Hippocampal formation (tissue), 2 donors: ENCODE data around the gene SIRT3.

ENCODE experiments used
- DNase-seq, 2 donors: peaks; one replicate each; lab custom pipeline; 2025; lab: John Stamatoyannopoulos, UW

Gene SIRT3

GRCh38 chr11:215581-216037 is 20.5 kb downstream of the SIRT3 start:
- no peak for DNase-seq

DNA sequence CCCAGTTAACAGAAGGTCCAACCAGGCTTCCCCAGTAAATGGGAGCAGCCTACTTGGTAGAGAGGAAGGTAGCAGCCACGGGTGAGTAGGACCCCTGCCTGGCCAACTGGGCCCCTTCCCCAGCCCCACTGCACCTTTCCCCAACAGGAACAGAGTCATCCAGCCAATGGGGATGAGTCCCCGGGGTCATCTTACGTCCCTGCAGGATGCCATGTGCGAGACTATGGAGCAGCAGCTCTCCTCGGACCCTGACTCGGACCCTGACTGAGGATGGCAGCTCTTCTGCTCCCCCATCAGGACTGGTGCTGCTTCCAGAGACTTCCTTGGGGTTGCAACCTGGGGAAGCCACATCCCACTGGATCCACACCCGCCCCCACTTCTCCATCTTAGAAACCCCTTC is 22.1 kb downstream of the SIRT3 start:
- DNase-seq, result no peak

DNA sequence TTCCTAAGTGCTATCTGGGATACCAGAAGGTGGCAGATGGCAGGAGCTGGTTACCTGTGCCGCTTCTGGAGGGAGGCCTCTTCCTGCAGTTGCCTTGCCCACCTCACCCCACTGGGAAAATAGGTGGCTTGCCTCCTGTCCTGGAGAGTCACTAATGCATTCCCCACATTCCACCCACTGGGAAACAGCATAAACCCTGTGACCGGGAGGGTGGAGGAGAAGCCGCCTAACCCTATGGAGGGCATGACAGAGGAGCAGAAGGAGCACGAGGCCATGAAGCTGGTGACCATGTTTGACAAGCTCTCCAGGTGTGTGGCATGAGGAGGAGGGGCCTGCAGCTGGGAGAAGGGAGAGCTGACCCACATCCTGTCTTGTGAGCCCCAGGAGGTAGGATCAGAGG is 23.0 kb downstream of the SIRT3 start:
- no peak for DNase-seq

- no peak for DNase-seq
Observed at GRCh38 chr11:212150-213100, 23.7 kb downstream of the SIRT3 start.

DNA sequence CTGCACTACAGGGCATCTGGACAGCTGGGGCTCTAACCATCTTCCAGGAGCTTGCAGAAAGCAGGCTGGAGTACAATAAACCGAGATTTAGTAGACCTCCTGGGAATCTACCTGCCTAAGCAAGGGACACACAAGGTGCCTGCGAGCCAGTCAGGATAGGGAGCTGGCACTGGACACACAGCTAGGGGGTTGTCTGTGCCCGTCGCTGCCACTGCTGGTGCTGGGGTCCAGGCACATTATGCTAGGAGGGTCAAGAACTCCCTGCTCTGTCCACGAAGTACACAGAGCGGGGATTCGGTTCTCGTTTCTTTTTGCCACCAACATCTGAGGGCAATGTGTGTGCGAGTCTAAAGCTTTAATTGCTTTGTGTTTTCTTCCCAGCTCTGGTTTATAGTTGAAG is 24.4 kb downstream of the SIRT3 start:
- DNase-seq, result no peak

- no peak for DNase-seq
Observed at GRCh38 chr11:211295-211694, 24.8 kb downstream of the SIRT3 start.

DNA sequence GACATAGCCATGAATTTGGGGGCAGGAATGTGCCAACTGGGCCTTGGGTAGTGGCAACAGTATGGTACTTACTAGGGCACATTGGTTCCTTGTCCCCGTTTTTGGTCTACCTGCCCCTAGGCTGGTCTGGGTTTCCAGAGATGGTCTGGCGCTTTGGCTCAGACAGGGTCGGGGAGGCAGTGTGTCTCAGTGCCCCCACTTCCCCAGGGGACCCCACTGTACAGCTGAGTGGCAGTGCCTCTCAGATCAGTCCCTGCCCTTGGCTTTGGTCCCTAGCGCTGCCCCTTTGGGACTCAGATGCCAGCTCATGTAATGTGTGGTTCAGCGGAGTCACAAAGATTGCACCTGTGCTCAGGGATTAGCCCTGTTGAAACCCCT is 25.4 kb downstream of the SIRT3 start:
- DNase-seq, result no peak

GRCh38 chr11:210122-210802 is 25.9 kb downstream of the SIRT3 start:
- no peak for DNase-seq

DNA sequence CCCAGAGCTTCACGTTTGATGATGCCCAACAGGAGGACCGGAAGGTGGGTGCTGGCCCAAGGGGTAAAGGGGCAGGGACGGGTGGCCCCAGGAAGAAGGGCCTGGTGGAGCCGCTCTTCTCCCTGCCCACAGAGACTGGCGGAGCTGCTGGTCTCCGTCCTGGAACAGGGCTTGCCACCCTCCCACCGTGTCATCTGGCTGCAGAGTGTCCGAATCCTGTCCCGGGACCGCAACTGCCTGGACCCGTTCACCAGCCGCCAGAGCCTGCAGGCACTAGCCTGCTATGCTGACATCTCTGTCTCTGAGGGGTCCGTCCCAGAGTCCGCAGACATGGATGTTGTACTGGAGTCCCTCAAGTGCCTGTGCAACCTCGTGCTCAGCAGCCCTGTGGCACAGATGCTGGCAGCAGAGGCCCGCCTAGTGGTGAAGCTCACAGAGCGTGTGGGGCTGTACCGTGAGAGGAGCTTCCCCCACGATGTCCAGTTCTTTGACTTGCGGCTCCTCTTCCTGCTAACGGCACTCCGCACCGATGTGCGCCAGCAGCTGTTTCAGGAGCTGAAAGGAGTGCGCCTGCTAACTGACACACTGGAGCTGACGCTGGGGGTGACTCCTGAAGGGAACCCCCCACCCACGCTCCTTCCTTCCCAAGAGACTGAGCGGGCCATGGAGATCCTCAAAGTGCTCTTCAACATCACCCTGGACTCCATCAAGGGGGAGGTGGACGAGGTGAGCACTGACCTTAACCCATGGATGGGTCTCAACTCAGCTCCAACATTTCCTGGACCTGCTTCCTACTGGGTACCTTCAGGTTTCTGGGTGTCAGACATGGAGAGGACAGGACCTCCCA is 26.6 kb downstream of the SIRT3 start:
- no peak for DNase-seq

- no peak for DNase-seq
Observed at GRCh38 chr11:208917-209260, 27.3 kb downstream of the SIRT3 start.

- peak; percentile 44 to 66 for DNase-seq
Observed at GRCh38 chr11:208181-208916, 27.8 kb downstream of the SIRT3 start.

- DNase-seq, result peak in 1 of 2 donors; percentile 32
Observed at GRCh38 chr11:207863-208180, 28.3 kb downstream of the SIRT3 start.

GRCh38 chr11:207208-207862 is 28.8 kb downstream of the SIRT3 start, which contains the start of the genes BET1L and RIC8A:
TSS of gene BET1L (minus strand) at chr11:207399. CDS start at chr11:207321, 78 bp downstream.
TSS of gene RIC8A (plus strand) at chr11:207708. CDS start at chr11:208855, 1,147 bp downstream.
- peak; percentile 94 to 97 for DNase-seq

DNA sequence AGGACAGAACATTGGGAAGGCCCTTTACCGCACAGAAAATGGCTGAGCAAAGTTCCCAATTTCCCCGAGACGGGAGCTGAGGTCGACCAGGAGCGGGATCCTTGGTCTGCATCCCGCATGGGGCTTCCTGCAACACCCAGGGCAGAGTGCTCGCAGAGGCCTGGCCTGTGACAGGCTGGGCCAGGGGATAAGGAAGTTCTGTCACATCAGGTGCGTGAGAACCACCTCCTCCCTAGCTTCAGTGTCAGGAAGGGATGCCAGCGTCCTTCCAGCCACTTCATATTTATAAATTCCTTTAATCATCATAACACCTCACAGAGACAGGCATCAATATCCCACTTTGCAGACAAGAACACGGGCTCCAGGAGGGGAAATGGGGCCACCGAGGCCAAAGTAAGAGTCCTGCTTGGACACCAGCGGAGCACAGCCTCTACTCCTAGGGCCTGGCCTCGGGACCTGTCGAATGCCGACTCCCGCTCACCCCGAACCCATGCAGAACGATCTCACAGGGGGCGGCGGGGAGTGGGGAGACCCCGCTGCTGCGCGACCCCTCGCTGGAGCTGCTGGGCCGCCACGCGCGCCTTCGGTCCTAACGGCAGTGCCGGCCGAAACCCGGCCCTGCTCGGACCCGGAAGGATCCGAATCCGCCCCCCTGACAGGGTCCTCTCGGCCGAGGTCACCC is 29.5 kb downstream of the SIRT3 start:
- DNase-seq, result no peak

GRCh38 chr11:206002-206384 is 30.1 kb downstream of the SIRT3 start:
- no peak for DNase-seq

GRCh38 chr11:205221-206001 is 30.7 kb downstream of the SIRT3 start:
- DNase-seq, result no peak

- DNase-seq, result no peak
Observed at GRCh38 chr11:204587-205109, 31.5 kb downstream of the SIRT3 start.

- no peak for DNase-seq
Observed at GRCh38 chr11:203945-204586, 32.1 kb downstream of the SIRT3 start.
